Breast epithelium (tissue), 3 donors: ENCODE results near the gene ZNF438.

Source experiments
- POLR2A ChIP-seq: fragments of 450-650 bp; IDR thresholded peaks from one replicate; pipeline ENCODE4 v1.6.1; 2016; ENCODE audit warnings: antibody characterized with exemption, mild to moderate bottlenecking, moderate library complexity
- POLR2AphosphoS5 ChIP-seq, 3 donors: sonication (generic); formaldehyde crosslinking; IDR thresholded peaks; one replicate each; pipeline ENCODE4 v1.6.1; 2017; ENCODE audit warnings: antibody characterized with exemption in 3 of 3
- TF ChIP-seq, protein P1 (sequence below), 3 donors: fragments of 450-650 bp; IDR thresholded peaks; one replicate each; pipeline ENCODE4 v1.5.1; 2016 to 2017; ENCODE audit warnings: antibody characterized with exemption in 3 of 3, mild to moderate bottlenecking in 3 of 3, moderate library complexity in 3 of 3

DNA sequence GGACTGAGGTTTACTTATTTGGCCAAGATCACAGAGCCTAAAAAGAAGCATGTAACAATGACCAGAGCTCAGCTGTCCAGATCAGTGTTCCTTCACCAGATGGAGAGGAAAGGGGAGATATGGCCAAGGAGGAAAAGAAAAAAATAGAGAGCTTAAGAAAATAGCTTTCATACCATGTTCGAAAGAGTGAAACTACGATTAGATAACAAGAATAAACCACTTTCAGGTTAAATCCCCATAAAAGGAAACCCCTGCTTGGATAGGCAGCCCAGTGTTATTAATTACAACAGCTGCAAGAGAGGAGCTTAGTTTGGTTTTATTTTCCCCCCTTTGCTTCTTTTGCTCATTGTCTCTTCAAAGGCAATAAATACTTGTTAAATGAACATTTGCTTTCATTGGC, 160.8 kb downstream of the ZNF438 start:
- TF ChIP-seq, protein P1, sequence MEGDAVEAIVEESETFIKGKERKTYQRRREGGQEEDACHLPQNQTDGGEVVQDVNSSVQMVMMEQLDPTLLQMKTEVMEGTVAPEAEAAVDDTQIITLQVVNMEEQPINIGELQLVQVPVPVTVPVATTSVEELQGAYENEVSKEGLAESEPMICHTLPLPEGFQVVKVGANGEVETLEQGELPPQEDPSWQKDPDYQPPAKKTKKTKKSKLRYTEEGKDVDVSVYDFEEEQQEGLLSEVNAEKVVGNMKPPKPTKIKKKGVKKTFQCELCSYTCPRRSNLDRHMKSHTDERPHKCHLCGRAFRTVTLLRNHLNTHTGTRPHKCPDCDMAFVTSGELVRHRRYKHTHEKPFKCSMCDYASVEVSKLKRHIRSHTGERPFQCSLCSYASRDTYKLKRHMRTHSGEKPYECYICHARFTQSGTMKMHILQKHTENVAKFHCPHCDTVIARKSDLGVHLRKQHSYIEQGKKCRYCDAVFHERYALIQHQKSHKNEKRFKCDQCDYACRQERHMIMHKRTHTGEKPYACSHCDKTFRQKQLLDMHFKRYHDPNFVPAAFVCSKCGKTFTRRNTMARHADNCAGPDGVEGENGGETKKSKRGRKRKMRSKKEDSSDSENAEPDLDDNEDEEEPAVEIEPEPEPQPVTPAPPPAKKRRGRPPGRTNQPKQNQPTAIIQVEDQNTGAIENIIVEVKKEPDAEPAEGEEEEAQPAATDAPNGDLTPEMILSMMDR (IDR thresholded peaks at IDR 0.05) = no peak
- no peak for TF ChIP-seq POLR2A
- TF ChIP-seq POLR2AphosphoS5 (IDR thresholded peaks at IDR 0.05) = no peak
